Stomach (tissue), 9 donors: ENCODE results near the gene SSRP1. TPM values are rescaled to one million over a fixed set of nuclear protein-coding genes. Genes with fewer than 3 reads are reported as not detected.
"Not testable (repeated sequence)": the region's sequence is repeated elsewhere in the genome, so short reads cannot be mapped to it uniquely, and the experiment has no call there.

Experiments
- DNase-seq, 2 donors: peaks; one replicate each; pipeline versions ENCODE4 v3.0.0 to v3.0.0-alpha.2; 2013 to 2019
- H3K27ac ChIP-seq, 5 donors: fragments of 200-600 bp in 4 of 5; sonication (generic) in 4 of 5; one replicate each; pipeline ENCODE4 v1.5.1; 2013 to 2019; ENCODE audit warnings: mild to moderate bottlenecking in 1 of 5, moderate library complexity in 1 of 5
- H3K27me3 ChIP-seq, 3 donors: fragments of 200-600 bp; sonication (generic); one replicate each; pipeline ENCODE4 v1.5.1; 2017 to 2019; ENCODE audit warnings: mixed run types in 1 of 3
- H3K36me3 ChIP-seq, 4 donors: fragments of 200-600 bp; sonication (generic); 1 replicate in 3 of 4; 2 replicates in 1 of 4; pipeline ENCODE4 v1.5.1; 2016 to 2019
- H3K4me1 ChIP-seq, 4 donors: fragments of 200-600 bp; sonication (generic); one replicate each; pipeline ENCODE4 v1.5.1; 2016 to 2019
- H3K4me3 ChIP-seq, 4 donors: fragments of 200-600 bp; sonication (generic) in 3 of 4; one replicate each; pipeline ENCODE4 v1.5.1; 2016 to 2019; ENCODE audit warnings: mild to moderate bottlenecking in 1 of 4
- H3K9me3 ChIP-seq, 4 donors: fragments of 200-600 bp; sonication (generic); one replicate each; pipeline ENCODE4 v1.5.1; 2016 to 2019
- EP300 ChIP-seq: sonication (generic); formaldehyde crosslinking; IDR thresholded peaks from one replicate; pipeline ENCODE4 v1.6.1; 2017; ENCODE audit warnings: antibody characterized with exemption
- POLR2A ChIP-seq, 4 donors: fragments of 450-650 bp; IDR thresholded peaks; one replicate each; pipeline ENCODE4 v1.6.1; 2016; ENCODE audit warnings: antibody characterized with exemption in 4 of 4, control low read depth in 2 of 4, mild to moderate bottlenecking in 1 of 4, moderate library complexity in 1 of 4
- POLR2AphosphoS5 ChIP-seq, 3 donors: sonication (generic); formaldehyde crosslinking; IDR thresholded peaks; one replicate each; pipeline ENCODE4 v1.6.1; 2016; ENCODE audit warnings: antibody characterized with exemption in 3 of 3
- WGBS, 5 donors: extraction: QIAGEN DNeasy Blood & Tissue Kit in 3 of 5; methylation state at CpG; one replicate each; pipeline versions ENCODE4 v1.1.5 to v1.1.7; 2013 to 2018; 5-methylcytosine and 5-hydroxymethylcytosine counted together
- intact Hi-C: fragments of 100-400 bp; cut with DNase I; formaldehyde crosslinking; loops from one replicate; pipeline ENCODE4 v1.15.1; 2023; ENCODE audit warnings: low total_unique reads
- polyA plus RNA-seq, 3 donors: library from polyadenylated mRNA; stranded (reverse); fragments of 200-250 nt; gene quantifications; one replicate each; pipeline ENCODE4 v1.2.3, GENCODE V29; 2013
- total RNA-seq, 5 donors: library from RNA; depleted of rRNA; stranded (reverse); fragments of >200 nt; gene quantifications; one replicate each; pipeline versions ENCODE4 v1.1.0 to v1.2.3, GENCODE V29; 2014 to 2016
- TF ChIP-seq, protein P1 (sequence below), 7 experiments: fragments of 450-650 bp in 4 of 7; fragments of 200-600 bp in 3 of 7; sonication (generic) in 3 of 7; IDR thresholded peaks; one replicate each; pipeline ENCODE4 v1.5.1; 2016 to 2019; ENCODE audit warnings: antibody characterized with exemption in 7 of 7, control low read depth in 2 of 7, mild to moderate bottlenecking in 1 of 7
- donor health status: healthy with polysubstance abuse.
- donor health status: Bipolar disorder and iron deficiency.
- donor health status: healthy.

The SSRP1 gene
- total and polyA plus RNA-seq, 8 donors = 15.8 to 62.9 (median 47.1) TPM

- H3K9me3 ChIP-seq = no peaks in the 10 kb centered on the region
- H3K27me3 ChIP-seq = no peaks in the 10 kb centered on the region
- H3K27ac ChIP-seq = no peak overlapping the region
- H3K4me3 ChIP-seq = no peak overlapping the region
- no peak for TF ChIP-seq POLR2AphosphoS5 (IDR thresholded peaks at IDR 0.05)
- no peak for TF ChIP-seq EP300
- TF ChIP-seq, protein P1, sequence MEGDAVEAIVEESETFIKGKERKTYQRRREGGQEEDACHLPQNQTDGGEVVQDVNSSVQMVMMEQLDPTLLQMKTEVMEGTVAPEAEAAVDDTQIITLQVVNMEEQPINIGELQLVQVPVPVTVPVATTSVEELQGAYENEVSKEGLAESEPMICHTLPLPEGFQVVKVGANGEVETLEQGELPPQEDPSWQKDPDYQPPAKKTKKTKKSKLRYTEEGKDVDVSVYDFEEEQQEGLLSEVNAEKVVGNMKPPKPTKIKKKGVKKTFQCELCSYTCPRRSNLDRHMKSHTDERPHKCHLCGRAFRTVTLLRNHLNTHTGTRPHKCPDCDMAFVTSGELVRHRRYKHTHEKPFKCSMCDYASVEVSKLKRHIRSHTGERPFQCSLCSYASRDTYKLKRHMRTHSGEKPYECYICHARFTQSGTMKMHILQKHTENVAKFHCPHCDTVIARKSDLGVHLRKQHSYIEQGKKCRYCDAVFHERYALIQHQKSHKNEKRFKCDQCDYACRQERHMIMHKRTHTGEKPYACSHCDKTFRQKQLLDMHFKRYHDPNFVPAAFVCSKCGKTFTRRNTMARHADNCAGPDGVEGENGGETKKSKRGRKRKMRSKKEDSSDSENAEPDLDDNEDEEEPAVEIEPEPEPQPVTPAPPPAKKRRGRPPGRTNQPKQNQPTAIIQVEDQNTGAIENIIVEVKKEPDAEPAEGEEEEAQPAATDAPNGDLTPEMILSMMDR (IDR thresholded peaks at IDR 0.05) = no peak
- TF ChIP-seq POLR2A (IDR thresholded peaks at IDR 0.05) = no peak
- WGBS, 5 donors = 61 to 74% (median 65%) methylated on average over 7 of the region's 7 CpGs
- peaks cover 0 to 2% (median 0%) of the 10 kb centered on the region in 4 donors for H3K4me1 ChIP-seq
- DNase-seq = no peak
- intact Hi-C loops = no loop called here
- H3K36me3 ChIP-seq = no peaks in the 10 kb centered on the region
Measured at GRCh38 chr11:57363131-57364080, 27.7 kb upstream of the SSRP1 start.

DNA sequence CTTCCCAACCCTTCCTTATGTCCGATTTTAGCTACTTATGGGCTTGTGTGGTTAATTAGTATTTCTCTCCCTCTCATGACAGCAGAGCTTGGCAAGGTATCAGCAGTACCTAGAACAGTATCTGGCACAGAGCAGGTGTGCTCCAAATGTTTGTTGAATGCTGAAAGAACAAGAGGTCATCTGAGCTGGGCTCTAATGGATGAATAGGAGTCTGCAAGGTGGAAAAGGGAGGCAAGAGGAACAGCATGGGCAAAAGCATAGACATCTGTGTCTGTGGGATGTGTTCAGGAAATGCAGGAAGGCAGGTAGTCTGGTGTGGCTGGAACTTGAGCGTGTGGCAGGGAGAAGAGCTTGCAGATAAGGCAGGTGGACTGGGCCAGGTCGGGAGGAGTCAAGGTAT lies 26.2 kb upstream of the SSRP1 start:
- TF ChIP-seq, protein P1 (IDR thresholded peaks at IDR 0.05) = no peak
- TF ChIP-seq POLR2AphosphoS5 (IDR thresholded peaks at IDR 0.05) (no peak), EP300 (no peak), POLR2A (IDR thresholded peaks at IDR 0.05) (no peak)
- WGBS, 5 donors = 76 to 89% (median 83%) methylated on average over 3 of the region's 3 CpGs
- no peak overlapping the region for H3K27ac ChIP-seq
- intact Hi-C loops = no loop called here
- H3K9me3 ChIP-seq = no peaks in the 10 kb centered on the region
- H3K27me3 ChIP-seq = no peaks in the 10 kb centered on the region
- H3K4me3 ChIP-seq = no peak overlapping the region
- DNase-seq = no peak
- no peaks in the 10 kb centered on the region for H3K36me3 ChIP-seq
- H3K4me1 ChIP-seq = peaks cover 0 to 14% (median 5%) of the 10 kb centered on the region in 4 donors

- H3K36me3 ChIP-seq, DNase-seq, H3K9me3 ChIP-seq, H3K27me3 ChIP-seq, intact Hi-C loops, H3K4me3 ChIP-seq, H3K27ac ChIP-seq: not testable (repeated sequence)
- peaks cover 0 to 14% (median 5%) of the 10 kb centered on the region in 4 donors for H3K4me1 ChIP-seq
Measured at GRCh38 chr11:57361420-57361819, 25.7 kb upstream of the SSRP1 start.

DNA sequence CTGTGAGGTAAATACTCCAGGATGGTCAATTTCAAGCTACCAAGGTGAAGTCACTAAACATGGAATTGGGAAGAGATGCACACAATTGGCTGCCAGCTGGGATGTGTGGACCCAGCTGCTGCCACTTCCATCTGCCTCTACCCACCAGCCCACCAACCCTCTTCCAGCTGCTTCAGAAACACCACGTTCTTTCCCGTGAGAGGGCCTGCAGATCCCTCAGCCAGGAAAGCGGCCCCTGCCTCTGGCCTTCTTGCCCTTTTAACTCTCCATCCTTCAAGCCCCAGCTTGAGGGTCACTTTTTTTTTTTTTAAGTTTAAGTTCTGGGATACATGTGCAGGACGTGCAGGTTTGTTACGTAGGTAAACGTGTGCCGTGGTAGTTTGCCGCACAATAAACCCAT lies 25.3 kb upstream of the SSRP1 start:
- no peak for TF ChIP-seq POLR2A (IDR thresholded peaks at IDR 0.05)
- DNase-seq = no peak
- H3K4me3 ChIP-seq = no peak overlapping the region
- H3K36me3 ChIP-seq = no peaks in the 10 kb centered on the region
- WGBS, 5 donors = 89 to 98% (median 92%) methylated on average over 8 of the region's 8 CpGs
- H3K27me3 ChIP-seq = no peaks in the 10 kb centered on the region
- intact Hi-C loops = no loop called here
- peaks cover 0 to 14% (median 5%) of the 10 kb centered on the region in 4 donors for H3K4me1 ChIP-seq
- H3K9me3 ChIP-seq = no peaks in the 10 kb centered on the region
- no peak overlapping the region for H3K27ac ChIP-seq

DNA sequence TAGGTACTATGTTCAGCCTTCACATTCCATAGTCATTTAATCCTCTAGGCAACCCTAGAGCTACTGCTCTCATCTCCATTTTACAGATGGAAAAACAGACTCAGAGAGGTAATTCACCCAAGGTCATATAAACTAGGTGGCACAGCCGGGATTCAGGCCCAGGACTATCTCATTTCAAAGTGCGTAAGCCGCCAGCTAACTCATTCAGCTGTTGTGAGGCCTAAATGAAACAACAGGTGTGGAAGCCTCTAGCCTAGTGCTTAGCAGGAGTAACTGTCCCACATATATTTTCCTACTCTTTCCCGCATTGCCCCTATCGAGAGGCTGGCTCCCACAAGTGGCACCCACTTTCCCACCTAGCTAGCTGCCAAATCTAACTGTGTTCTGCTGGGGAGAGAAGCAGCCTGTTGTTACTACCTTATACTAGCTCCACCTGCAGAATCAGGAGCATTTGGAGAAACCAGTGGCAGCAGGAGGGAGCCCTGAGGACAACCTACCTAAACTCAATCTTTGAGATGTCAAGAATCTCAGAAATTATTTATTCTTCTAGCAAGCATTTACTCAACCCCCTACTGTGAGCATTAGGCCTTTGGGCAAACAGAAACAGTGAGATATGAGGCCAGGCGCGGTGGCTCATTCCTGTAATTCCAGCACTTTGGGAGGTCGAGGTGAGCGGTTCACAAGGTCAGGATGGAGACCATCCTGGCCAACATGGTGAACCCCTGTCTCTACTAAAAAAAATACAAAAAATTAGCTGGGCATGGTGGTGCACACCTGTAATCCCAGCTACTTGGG lies 24.4 kb upstream of the SSRP1 start:
- no peaks in the 10 kb centered on the region for H3K36me3 ChIP-seq
- no peak overlapping the region for H3K4me3 ChIP-seq
- H3K27me3 ChIP-seq = no peaks in the 10 kb centered on the region
- DNase-seq = no peak
- 39 to 70% (median 65%) methylated on average over 9 of the region's 9 CpGs for WGBS, 5 donors
- intact Hi-C loops = no loop called here
- H3K9me3 ChIP-seq = no peaks in the 10 kb centered on the region
- TF ChIP-seq EP300 (no peak), POLR2A (IDR thresholded peaks at IDR 0.05) (no peak), POLR2AphosphoS5 (IDR thresholded peaks at IDR 0.05) (no peak)
- TF ChIP-seq, protein P1 (IDR thresholded peaks at IDR 0.05) = no peak
- peaks cover 0 to 14% (median 5%) of the 10 kb centered on the region in 4 donors for H3K4me1 ChIP-seq
- no peak overlapping the region for H3K27ac ChIP-seq
